Measurements from ENCODE around the gene MIEF1.

DNA sequence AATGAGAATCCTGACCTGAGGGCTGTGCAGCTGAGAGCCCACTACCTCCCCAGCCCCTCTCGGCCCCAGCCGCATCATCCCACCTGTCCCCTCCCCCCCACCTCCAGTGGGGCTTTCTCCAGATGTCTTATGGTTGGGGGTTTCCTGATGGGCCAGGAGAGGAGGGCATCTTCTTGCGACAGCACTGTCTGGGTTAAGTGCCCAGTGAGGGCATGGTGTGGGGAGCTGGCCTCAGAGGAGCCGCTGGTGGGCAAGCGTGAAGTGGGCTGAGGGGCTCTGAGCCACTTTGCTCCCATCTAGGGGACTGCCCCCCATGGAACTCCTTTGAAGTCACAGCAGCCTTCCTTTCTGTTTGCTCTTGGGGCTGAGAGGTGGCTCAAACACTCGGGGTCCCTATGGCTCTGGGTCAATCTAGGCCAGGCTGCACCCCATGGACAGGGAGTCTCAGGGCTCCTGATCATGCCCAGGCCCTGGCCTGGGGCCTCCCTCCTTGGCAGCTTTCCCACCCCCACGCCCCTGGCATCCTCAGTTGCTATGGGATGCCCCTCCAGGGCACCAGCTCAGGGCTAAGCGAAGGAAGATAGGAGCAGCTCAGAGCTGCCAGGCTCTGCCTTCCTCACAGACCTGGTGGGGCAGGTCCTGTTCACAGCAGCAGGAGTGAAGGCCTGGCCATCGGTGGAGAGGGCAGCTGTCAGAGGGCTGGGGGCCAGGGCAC, 11.0 kb upstream of the MIEF1 start:
- TF ChIP-seq, protein P1, sequence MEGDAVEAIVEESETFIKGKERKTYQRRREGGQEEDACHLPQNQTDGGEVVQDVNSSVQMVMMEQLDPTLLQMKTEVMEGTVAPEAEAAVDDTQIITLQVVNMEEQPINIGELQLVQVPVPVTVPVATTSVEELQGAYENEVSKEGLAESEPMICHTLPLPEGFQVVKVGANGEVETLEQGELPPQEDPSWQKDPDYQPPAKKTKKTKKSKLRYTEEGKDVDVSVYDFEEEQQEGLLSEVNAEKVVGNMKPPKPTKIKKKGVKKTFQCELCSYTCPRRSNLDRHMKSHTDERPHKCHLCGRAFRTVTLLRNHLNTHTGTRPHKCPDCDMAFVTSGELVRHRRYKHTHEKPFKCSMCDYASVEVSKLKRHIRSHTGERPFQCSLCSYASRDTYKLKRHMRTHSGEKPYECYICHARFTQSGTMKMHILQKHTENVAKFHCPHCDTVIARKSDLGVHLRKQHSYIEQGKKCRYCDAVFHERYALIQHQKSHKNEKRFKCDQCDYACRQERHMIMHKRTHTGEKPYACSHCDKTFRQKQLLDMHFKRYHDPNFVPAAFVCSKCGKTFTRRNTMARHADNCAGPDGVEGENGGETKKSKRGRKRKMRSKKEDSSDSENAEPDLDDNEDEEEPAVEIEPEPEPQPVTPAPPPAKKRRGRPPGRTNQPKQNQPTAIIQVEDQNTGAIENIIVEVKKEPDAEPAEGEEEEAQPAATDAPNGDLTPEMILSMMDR (conservative IDR thresholded peaks at IDR 0.05 in 1 of 2, IDR thresholded peaks at IDR 0.05 in 1 of 2; ENCODE audit: extremely low read depth in 1 of 2, insufficient read depth in 1 of 2, low read depth in 1 of 2, low read length in 2 of 2): no peak
- no peak for TF ChIP-seq EZH2 (IDR thresholded peaks at IDR 0.05; ENCODE audit: borderline replicate concordance, low read length)

All from mammary epithelial cell (primary cell).